ENCODE results near the gene PARVB.

DNA sequence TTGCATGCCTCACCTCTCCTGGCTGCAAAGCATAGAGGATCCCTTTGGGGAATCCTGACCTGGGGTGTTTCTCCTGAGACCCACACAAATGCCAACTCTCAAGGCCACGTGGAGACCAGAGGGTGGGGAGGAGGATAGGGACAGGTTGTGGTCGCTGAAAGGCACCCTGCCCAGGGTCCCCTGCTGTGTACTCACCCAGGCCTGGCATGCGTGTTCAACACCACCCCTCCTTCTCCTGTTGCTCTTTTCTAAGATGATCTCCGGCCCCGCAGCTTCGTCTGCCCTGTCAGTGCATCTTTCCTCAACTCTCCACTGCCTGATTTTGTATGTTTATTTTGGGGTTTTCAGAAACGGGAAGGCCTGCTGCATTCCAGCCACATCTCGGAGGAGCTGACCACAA, 112.0 kb downstream of the PARVB start:
- TF ChIP-seq POLR2AphosphoS5 (IDR thresholded peaks at IDR 0.05) (no peak), EP300 (IDR thresholded peaks at IDR 0.05) (no peak), POLR2A (IDR thresholded peaks at IDR 0.05) (no peak)
- TF ChIP-seq, protein P1, sequence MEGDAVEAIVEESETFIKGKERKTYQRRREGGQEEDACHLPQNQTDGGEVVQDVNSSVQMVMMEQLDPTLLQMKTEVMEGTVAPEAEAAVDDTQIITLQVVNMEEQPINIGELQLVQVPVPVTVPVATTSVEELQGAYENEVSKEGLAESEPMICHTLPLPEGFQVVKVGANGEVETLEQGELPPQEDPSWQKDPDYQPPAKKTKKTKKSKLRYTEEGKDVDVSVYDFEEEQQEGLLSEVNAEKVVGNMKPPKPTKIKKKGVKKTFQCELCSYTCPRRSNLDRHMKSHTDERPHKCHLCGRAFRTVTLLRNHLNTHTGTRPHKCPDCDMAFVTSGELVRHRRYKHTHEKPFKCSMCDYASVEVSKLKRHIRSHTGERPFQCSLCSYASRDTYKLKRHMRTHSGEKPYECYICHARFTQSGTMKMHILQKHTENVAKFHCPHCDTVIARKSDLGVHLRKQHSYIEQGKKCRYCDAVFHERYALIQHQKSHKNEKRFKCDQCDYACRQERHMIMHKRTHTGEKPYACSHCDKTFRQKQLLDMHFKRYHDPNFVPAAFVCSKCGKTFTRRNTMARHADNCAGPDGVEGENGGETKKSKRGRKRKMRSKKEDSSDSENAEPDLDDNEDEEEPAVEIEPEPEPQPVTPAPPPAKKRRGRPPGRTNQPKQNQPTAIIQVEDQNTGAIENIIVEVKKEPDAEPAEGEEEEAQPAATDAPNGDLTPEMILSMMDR (IDR thresholded peaks at IDR 0.05): no peak
